K562 (cell line): Measurements from ENCODE around the gene SRGAP3. TPM values are rescaled to one million over a fixed set of nuclear protein-coding genes. Genes with fewer than 3 reads are reported as not detected.

Experiments
- ATAC-seq: fragments of 200-7000 bp; cut with Tn5 transposase; 3 replicates; pipeline ENCODE4 v1.9.1; 2020; ENCODE audit warnings: moderate library complexity
- BruUV-seq: library from RNA; stranded (reverse); fragments of 400-500 nt; replicated peaks from 2 replicates; lab custom pipeline; 2021; lab: Mats Ljungman, UMichigan
- CTCF ChIA-PET: fragments of 300-600 bp; formaldehyde crosslinking; extraction: SDS; loops from one replicate; lab custom pipeline; 2021; ENCODE audit warnings: low intra/inter-chr PET ratio; lab: Yijun Ruan, JAX
- POLR2A ChIA-PET: fragments of 300-600, 350-650 bp; sonication (Branson Sonifier 250); formaldehyde crosslinking; extraction: SDS; loops from one replicate; lab custom pipeline; 2021; ENCODE audit warnings: antibody characterized with exemption, inconsistent platforms; lab: Yijun Ruan, JAX
- DNase-seq, 4 experiments: peaks; one replicate each; pipeline versions ENCODE4 v3.0.0 to v3.0.0-alpha.2; 2011 to 2018; ENCODE audit warnings: low spot score in 3 of 4, mixed read lengths in 3 of 4; ENCODE audit errors: extremely low read depth in 1 of 4
- FAIRE-seq: peaks from 2 replicates; lab custom pipeline; 2011; peaks lifted over from hg19 to GRCh38; lab: Jason Lieb, UNC
- H2AFZ ChIP-seq: 2 replicates; pipeline ENCODE4 v1.6.0; 2011; ENCODE audit warnings: low read depth, low read length, control low read depth, inconsistent platforms
- H3K27ac ChIP-seq: fragments of 200-600 bp; 3 replicates; pipeline ENCODE4 v1.8.0; 2011; ENCODE audit warnings: low read depth, mild to moderate bottlenecking, control low read depth, inconsistent platforms, low read length, moderate library complexity, mixed read lengths; ENCODE audit errors: extremely low read depth
- H3K27me3 ChIP-seq, 2 experiments: fragments of 300-600 bp in 1 of 2; 2 replicates in 1 of 2; 3 replicates in 1 of 2; pipeline versions ENCODE4 v1.6.0 to v1.8.0; 2011; ENCODE audit warnings: inconsistent platforms in 2 of 2, low read length in 2 of 2, mild to moderate bottlenecking in 1 of 2, mixed read lengths in 1 of 2, moderate library complexity in 1 of 2; ENCODE audit not compliant: control insufficient read depth in 2 of 2, insufficient read depth in 2 of 2
- H3K36me3 ChIP-seq: fragments of 300-600 bp; 3 replicates; pipeline ENCODE4 v1.8.0; 2011; ENCODE audit warnings: mild to moderate bottlenecking, low read length, inconsistent platforms; ENCODE audit not compliant: control insufficient read depth, insufficient read depth
- H3K4me1 ChIP-seq, 2 experiments: fragments of 200-600 bp in 1 of 2; replicated peaks in 1 of 2; 2 replicates in 1 of 2; 3 replicates in 1 of 2; pipeline versions ENCODE4 v1.5.1 to v1.8.0; 2011; ENCODE audit warnings: inconsistent platforms in 2 of 2, low read length in 2 of 2, mild to moderate bottlenecking in 1 of 2, mixed read lengths in 1 of 2, moderate library complexity in 1 of 2; ENCODE audit not compliant: control insufficient read depth in 2 of 2, insufficient read depth in 2 of 2
- H3K4me2 ChIP-seq: 2 replicates; pipeline ENCODE4 v1.6.1; 2011; ENCODE audit warnings: low read length, control low read depth, inconsistent platforms, mixed read lengths; ENCODE audit not compliant: insufficient read depth
- H3K4me3 ChIP-seq: fragments of 200-600 bp; sonication (generic), shearing (Covaris generic); 2 replicates; pipeline ENCODE4 v1.5.1; 2016; ENCODE audit warnings: control low read depth, inconsistent platforms
- H3K79me2 ChIP-seq: fragments of 200-600 bp; 3 replicates; pipeline ENCODE4 v1.8.0; 2011; ENCODE audit warnings: low read length, inconsistent platforms; ENCODE audit not compliant: control insufficient read depth, insufficient read depth
- H3K9ac ChIP-seq, 2 experiments: 2 replicates each; pipeline versions ENCODE4 v1.6.0 to v1.6.1; 2011; ENCODE audit warnings: low read depth in 2 of 2, low read length in 2 of 2, control low read depth in 1 of 2, inconsistent platforms in 1 of 2, mild to moderate bottlenecking in 1 of 2, mixed read lengths in 1 of 2; ENCODE audit not compliant: insufficient read depth in 1 of 2
- H3K9me1 ChIP-seq: one replicate; pipeline ENCODE4 v1.6.0; 2011; ENCODE audit warnings: inconsistent platforms, mild to moderate bottlenecking, low read length, moderate library complexity; ENCODE audit not compliant: control insufficient read depth, insufficient read depth
- H3K9me3 ChIP-seq: replicated peaks from 2 replicates; pipeline ENCODE4 v1.5.1; 2011; ENCODE audit warnings: low read depth, low read length, inconsistent platforms; ENCODE audit not compliant: control insufficient read depth, insufficient read depth
- H4K20me1 ChIP-seq: replicated peaks from 2 replicates; pipeline ENCODE4 v1.6.1; 2011; ENCODE audit warnings: low read length, inconsistent platforms, mixed read lengths; ENCODE audit not compliant: control insufficient read depth, insufficient read depth
- ARID1B ChIP-seq: fragments of 450-650 bp; IDR thresholded peaks from 2 replicates; pipeline ENCODE4 v1.6.1; 2016; ENCODE audit warnings: antibody characterized with exemption, mild to moderate bottlenecking, inconsistent platforms
- HSF4 ChIP-seq: fragments of 250-450 bp; sonication (Bioruptor Pico); IDR thresholded peaks from 2 replicates; pipeline ENCODE4 v2.1.2; 2022; ENCODE audit warnings: mild to moderate bottlenecking, moderate library complexity, borderline replicate concordance
- KLF6 ChIP-seq: fragments of 250-450 bp; sonication (Bioruptor Pico); IDR thresholded peaks from 2 replicates; pipeline ENCODE4 v1.4.0; 2020; ENCODE audit warnings: mild to moderate bottlenecking, moderate library complexity, borderline replicate concordance
- NR2C1 ChIP-seq, 2 experiments: fragments of 450-650 bp; IDR thresholded peaks; 2 replicates each; pipeline ENCODE4 v1.6.1; 2017; ENCODE audit warnings: mild to moderate bottlenecking in 2 of 2, antibody characterized with exemption in 1 of 2, inconsistent platforms in 1 of 2, missing compliant biosample characterization in 1 of 2, missing genetic modification characterization in 1 of 2
- ZHX1 ChIP-seq: fragments of 150-350 bp; conservative IDR thresholded peaks from 2 replicates; pipeline ENCODE4 v1.6.1; 2014; ENCODE audit warnings: low read length
- ZSCAN29 ChIP-seq: fragments of 450-650 bp; IDR thresholded peaks from 2 replicates; pipeline ENCODE4 v1.6.1; 2017
- WGBS: fragments of 100-300 bp; shearing (Covaris generic); methylation state at CpG from one replicate; pipeline ENCODE4 v1.1.6; 2016; ENCODE audit warnings: low coverage, mixed read lengths; ENCODE audit not compliant: insufficient coverage; ENCODE audit errors: missing lambda C conversion rate; 5-methylcytosine and 5-hydroxymethylcytosine counted together
- in situ Hi-C: fragments of 300-500 bp; cut with MboI; formaldehyde crosslinking; loops from 4 replicates; pipeline ENCODE4 v1.15.0; 2018; ENCODE audit warnings: inconsistent platforms, mixed read lengths
- intact Hi-C: fragments of 100-400 bp; cut with micrococcal nuclease; formaldehyde crosslinking; loops from 2 replicates; pipeline ENCODE4 v1.14.2; 2022
- polyA plus RNA-seq, 8 experiments: library from polyadenylated mRNA; depleted of rRNA in 4 of 8; stranded (reverse) in 5 of 8; unstranded in 3 of 8; fragments of >200 nt; fragmentation: Nextera tagmentation in 2 of 8; fragmentation: Illumina TruSeq in 1 of 8; extraction: Ambion mirVana in 2 of 8; extraction: Trizol in 1 of 8; gene quantifications; 2 replicates each; pipeline versions ENCODE4 v1.2.1 to v1.2.3, GENCODE V29; 2011 to 2014; ENCODE audit warnings: inconsistent platforms in 1 of 8, missing spikeins in 1 of 8
- total RNA-seq, 7 experiments: library from RNA; depleted of rRNA in 6 of 7; stranded (reverse); fragments of >200 nt in 6 of 7; fragmentation: Illumina TruSeq in 2 of 7; extraction: Trizol in 2 of 7; gene quantifications; 2 replicates each; pipeline versions ENCODE4 v1.2.1 to v1.2.3, GENCODE V29; 2011 to 2021; ENCODE audit warnings: low replicate concordance in 1 of 7
- TF ChIP-seq, protein P1 (sequence below): fragments of 250-450 bp; sonication (Bioruptor Pico); IDR thresholded peaks from 2 replicates; pipeline ENCODE4 v1.4.0; 2020; ENCODE audit warnings: mild to moderate bottlenecking

SRGAP3 gene
- total and polyA plus RNA-seq, 9 of the 15 experiments (the other 6 are each of a cell fraction or from before 2014, with no cell fraction given): 0.11 to 0.85 (median 0.35) TPM; not detected in 2

GRCh38 chr3:9179826-9180763 lies 69.4 kb downstream of the SRGAP3 start:
- H3K36me3 ChIP-seq: no peaks in the 10 kb centered on the region
- H4K20me1 ChIP-seq: no peaks in the 10 kb centered on the region; the same call in 1 of the 2 replicates
- H3K9me1 ChIP-seq: no peaks in the 10 kb centered on the region
- CTCF ChIA-PET: no interaction called here
- no peaks in the 10 kb centered on the region for H3K4me1 ChIP-seq
- intact Hi-C loops: no loop called here
- H3K27ac ChIP-seq: no peak overlapping the region
- POLR2A ChIA-PET: no interaction called here
- in situ Hi-C loops: no loop called here
- no peaks in the 10 kb centered on the region for H3K79me2 ChIP-seq
- peaks cover 29 to 48% of the 10 kb centered on the region in 2 experiments; a peak in 4 of 5 replicates for H3K27me3 ChIP-seq
- DNase-seq: no peak
- ATAC-seq: no peak; the same call in 2 of the 3 replicates
- H3K4me3 ChIP-seq: no peak overlapping the region
- FAIRE-seq: no peak
- no peak overlapping the region for H3K9ac ChIP-seq
- H3K4me2 ChIP-seq: no peak overlapping the region
- no TSS peak for BruUV-seq
- under 1% methylated on average over 17 of the region's 17 CpGs for WGBS
- no peak overlapping the region for H2AFZ ChIP-seq
- H3K9me3 ChIP-seq: no peaks in the 10 kb centered on the region
- TF ChIP-seq KLF6 (no peak), ZSCAN29 (no peak), ZHX1 (no peak), NR2C1 (IDR thresholded peaks at IDR 0.05) (no peak), NR2C1 (tag; IDR thresholded peaks at IDR 0.05) (no peak), HSF4 (CRISPR knock-in tag) (no peak), ARID1B (no peak)
- TF ChIP-seq, protein P1, sequence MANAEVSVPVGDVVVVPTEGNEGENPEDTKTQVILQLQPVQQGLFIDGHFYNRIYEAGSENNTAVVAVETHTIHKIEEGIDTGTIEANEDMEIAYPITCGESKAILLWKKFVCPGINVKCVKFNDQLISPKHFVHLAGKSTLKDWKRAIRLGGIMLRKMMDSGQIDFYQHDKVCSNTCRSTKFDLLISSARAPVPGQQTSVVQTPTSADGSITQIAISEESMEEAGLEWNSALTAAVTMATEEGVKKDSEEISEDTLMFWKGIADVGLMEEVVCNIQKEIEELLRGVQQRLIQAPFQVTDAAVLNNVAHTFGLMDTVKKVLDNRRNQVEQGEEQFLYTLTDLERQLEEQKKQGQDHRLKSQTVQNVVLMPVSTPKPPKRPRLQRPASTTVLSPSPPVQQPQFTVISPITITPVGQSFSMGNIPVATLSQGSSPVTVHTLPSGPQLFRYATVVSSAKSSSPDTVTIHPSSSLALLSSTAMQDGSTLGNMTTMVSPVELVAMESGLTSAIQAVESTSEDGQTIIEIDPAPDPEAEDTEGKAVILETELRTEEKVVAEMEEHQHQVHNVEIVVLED (CRISPR knock-in tag): no peak
